NCI-H2107 treated with DMSO at 0.1 percent for 48 hours (cell line): ENCODE results near the gene PROM1.

ENCODE experiments used
- DNase-seq: peaks from one replicate; lab custom pipeline; 2025; ENCODE audit not compliant: unreplicated experiment; lab: John Stamatoyannopoulos, UW

Gene PROM1

GRCh38 chr4:16029262-16029661 is 54.6 kb downstream of the PROM1 start:
- DNase-seq: no peak

DNA sequence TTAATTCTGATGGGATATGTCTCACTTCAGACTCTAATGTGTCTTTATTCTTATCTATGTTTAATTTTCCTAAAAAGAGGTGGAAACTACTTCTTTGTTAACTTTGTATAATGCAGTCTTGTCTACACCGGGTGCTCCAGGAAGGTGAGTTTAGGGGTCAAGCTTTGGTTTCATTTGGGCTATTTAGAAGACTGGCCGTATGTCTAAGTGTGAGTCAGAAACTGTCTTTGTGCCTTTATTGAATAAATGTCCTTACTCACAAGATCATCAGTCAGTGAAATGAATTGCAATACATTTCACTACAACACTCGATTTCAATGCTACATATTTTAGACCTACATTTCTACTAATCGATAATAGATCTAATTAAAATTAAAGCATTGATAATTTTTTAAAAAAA is 56.2 kb downstream of the PROM1 start:
- DNase-seq: no peak

GRCh38 chr4:16027114-16027513 is 56.7 kb downstream of the PROM1 start:
- no peak for DNase-seq

DNA sequence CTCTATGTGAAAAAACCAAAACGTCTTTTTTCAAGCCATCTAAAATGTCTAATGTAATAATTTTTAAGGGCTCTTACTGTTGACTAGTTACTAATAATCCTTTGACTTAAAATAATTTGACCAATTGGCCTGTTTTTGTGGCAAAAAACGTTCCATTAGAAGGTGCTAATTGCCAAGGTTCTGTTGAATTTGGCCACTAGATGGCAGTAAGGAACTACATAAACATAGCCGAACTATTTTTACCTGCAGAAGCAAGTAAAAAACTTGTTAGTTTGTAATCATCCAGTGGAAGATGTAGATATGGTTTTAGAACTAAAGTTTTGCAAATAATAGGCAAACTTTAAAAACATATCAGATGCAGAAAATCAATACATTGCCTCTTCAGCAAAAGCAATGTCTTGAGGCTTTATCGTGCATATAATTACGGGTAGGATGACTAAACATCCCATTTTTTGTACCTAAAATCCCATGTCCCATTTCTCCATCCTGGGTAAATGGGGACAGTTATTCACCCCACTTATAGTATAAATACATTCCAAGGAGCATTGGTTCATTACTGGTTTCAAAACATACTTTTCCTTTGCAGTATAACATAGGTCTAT is 57.6 kb downstream of the PROM1 start:
- no peak for DNase-seq

GRCh38 chr4:16025268-16025667 is 58.6 kb downstream of the PROM1 start:
- DNase-seq: no peak

- no peak for DNase-seq
Observed at GRCh38 chr4:16023776-16024408, 59.9 kb downstream of the PROM1 start.

GRCh38 chr4:16021804-16022560 is 61.8 kb downstream of the PROM1 start:
- no peak for DNase-seq

GRCh38 chr4:16019649-16020048 is 64.2 kb downstream of the PROM1 start:
- no peak for DNase-seq

GRCh38 chr4:16018841-16019240 is 65.0 kb downstream of the PROM1 start:
- DNase-seq: no peak

GRCh38 chr4:16018061-16018676 is 65.7 kb downstream of the PROM1 start:
- DNase-seq: no peak

- DNase-seq: no peak
Observed at GRCh38 chr4:16016536-16016935, 67.3 kb downstream of the PROM1 start.

GRCh38 chr4:16011173-16011572 is 72.7 kb downstream of the PROM1 start:
- DNase-seq: no peak

DNA sequence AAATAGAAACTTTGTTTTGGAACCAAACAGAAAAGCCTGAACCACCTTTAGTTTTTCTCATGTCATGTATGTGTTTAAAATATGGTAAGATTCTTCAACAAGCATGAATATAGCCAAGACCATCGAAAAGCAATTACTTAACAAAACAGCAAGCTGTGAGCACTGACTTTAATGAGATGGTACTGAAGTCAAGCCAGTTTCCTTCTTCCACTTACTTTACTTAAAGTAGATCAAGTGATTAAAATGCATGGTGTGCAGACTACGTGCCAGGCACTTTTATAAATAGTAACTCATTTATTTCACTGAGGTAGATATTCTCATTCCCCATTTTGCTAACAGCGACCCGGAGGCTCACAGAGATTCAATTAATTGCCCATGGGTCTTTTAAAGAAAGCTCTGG is 74.7 kb downstream of the PROM1 start:
- no peak for DNase-seq

DNA sequence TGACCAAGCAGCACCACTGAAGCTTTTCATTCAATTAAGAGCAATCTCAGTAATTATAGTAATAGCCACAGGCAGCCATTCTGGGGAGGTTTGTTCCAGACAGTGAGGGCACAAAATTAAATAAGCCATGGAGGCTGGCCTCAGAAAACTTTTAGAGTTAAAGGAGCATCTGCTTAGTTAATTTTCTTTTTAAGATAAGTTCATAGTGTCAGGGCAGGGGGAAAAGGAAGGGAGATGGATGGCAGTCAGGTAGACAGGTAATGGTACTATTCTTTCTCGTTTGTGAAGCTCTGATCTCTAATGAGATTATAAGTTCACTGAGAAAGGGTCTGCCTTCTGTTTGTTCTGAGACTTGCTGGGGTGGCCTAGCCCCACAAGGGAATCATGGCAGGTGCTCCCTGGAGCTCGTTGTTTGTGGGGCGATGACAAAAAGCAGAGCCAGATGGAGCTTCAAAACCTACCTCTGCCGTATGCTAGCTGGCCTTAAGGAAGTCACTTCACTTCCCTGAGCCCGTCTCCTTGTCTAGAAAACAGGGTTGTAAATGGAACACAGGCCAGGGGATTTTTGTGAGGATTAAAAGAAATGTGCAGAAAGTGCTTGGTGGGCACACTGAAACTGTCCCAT is 76.2 kb downstream of the PROM1 start:
- DNase-seq: no peak

- DNase-seq: no peak
Observed at GRCh38 chr4:16006771-16007446, 76.9 kb downstream of the PROM1 start.

- no peak for DNase-seq
Observed at GRCh38 chr4:16005676-16006075, 78.1 kb downstream of the PROM1 start.

DNA sequence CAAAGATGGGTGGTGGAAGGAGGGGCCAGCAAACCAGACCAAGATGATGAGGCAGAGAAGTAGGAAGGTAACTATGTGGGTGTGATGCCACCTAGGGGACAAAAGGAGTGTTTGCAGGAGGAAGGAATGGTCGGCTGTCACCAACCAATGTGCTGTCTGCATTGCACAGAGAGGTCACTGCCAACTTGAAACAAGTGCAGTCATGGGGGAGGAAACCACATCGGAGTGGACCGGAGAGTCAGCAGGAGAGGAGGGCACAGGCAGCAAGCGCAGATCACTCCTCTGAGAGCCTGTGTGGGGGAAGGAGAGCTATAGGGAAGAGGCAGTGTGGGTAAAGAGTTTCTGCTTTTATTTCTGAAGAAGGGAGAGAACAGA is 82.4 kb downstream of the PROM1 start:
- DNase-seq: peak; percentile 9

DNA sequence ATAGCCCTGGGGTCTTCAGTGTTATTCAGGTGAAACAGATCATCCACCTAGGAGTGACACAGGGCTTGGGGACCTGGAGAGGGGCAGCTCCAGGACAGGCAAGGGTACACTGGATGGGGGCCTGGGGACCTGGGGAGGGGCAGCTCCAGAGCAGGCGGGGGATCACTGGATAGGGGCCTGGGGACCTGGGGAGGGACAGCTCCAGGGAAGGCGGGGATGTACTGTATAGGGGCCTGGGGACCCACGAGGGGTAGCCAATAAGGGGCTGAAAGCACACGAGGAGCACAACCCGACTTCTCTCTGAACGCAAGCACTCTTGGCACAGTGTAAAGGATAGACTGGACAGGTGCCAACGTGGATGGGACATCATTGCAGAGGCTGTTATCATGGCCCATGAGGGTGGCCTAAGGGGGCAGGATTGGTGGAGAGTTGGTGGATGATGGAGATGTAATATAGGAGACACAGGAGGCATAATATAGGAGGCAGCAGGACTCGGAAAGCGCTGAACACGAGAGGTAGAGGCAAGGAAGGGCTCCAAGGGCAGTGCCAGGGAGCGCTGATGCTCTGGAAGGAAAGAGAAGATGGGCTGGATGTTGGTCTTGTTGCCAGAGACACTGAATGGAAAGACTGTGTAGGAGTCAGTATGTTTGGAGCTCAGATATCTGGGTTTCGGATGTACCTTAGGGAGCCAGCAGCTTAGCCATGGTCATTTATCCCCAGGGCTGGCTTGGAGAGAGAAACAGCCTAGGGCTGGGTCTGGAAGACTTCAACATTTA is 82.9 kb downstream of the PROM1 start:
- no peak for DNase-seq

DNA sequence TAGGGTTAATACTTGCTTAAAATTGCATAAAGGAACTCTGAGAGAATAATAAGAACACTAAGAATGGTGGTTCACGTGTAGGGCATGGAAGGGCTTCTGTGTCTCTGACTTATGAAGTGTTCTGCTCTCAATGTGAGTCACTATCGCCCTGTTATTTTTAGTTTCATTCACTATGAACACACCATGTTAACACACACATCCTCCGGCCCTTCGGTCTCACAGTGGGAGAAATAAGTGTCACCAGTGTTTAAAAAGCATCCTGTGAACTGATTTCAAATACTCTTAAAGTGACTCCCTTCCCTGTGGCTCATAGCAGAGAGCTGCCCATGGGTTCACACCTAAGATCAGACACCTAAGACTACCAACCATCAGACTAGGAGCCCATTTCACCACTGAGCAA is 87.0 kb downstream of the PROM1 start:
- DNase-seq: no peak

DNA sequence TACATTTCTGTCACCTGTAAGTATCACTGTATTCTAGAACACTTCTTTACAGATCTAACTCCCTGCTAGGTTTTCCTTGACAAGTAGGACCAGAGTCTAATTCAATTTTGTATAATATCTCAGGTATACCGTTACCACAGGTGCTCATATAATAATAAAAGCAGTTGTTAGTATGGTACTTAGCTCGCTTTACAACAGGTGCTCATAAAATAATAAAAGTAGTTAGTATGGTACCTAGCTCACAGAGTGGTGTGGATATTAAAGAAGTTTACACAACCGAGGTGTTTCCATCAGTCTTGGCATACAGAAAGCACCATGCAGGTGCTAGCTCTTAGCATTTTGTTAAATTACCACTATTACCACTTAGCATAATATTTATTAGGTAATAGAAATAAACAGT is 88.0 kb downstream of the PROM1 start:
- DNase-seq: no peak
